Activated T-cell treated with anti-CD3 and anti-CD28 coated beads for 1 hour (primary cell): ENCODE measurements around the gene SLC26A3.

Experiments used
- DNase-seq: peaks from one replicate; pipeline ENCODE4 v3.0.0-alpha.2; 2020; ENCODE audit warnings: low read depth

SLC26A3 gene

GRCh38 chr7:107815254-107815882 is 12.3 kb upstream of the SLC26A3 start:
- DNase-seq = no peak

- DNase-seq = no peak
Measured at GRCh38 chr7:107813524-107813923, 10.5 kb upstream of the SLC26A3 start.

- no peak for DNase-seq
Measured at GRCh38 chr7:107811934-107812333, 8.9 kb upstream of the SLC26A3 start.

- DNase-seq = no peak
Measured at GRCh38 chr7:107810626-107811025, 7.6 kb upstream of the SLC26A3 start.

GRCh38 chr7:107809179-107809578 is 6.2 kb upstream of the SLC26A3 start:
- DNase-seq = no peak

- DNase-seq = no peak
Measured at GRCh38 chr7:107799647-107800264, 3.3 kb downstream of the SLC26A3 start.

GRCh38 chr7:107792364-107792763 is 10.7 kb downstream of the SLC26A3 start:
- DNase-seq = no peak

GRCh38 chr7:107789647-107790046 is 13.4 kb downstream of the SLC26A3 start:
- no peak for DNase-seq

GRCh38 chr7:107788662-107789061 is 14.4 kb downstream of the SLC26A3 start:
- DNase-seq = no peak

GRCh38 chr7:107788216-107788615 is 14.8 kb downstream of the SLC26A3 start:
- no peak for DNase-seq

- no peak for DNase-seq
Measured at GRCh38 chr7:107785926-107786325, 17.1 kb downstream of the SLC26A3 start.

- DNase-seq = no peak
Measured at GRCh38 chr7:107785170-107785569, 17.9 kb downstream of the SLC26A3 start.

- no peak for DNase-seq
Measured at GRCh38 chr7:107783648-107784047, 19.4 kb downstream of the SLC26A3 start.

GRCh38 chr7:107782374-107782773 is 20.6 kb downstream of the SLC26A3 start:
- DNase-seq = no peak

- DNase-seq = no peak
Measured at GRCh38 chr7:107779647-107780099, 23.4 kb downstream of the SLC26A3 start.

GRCh38 chr7:107778283-107778682 is 24.7 kb downstream of the SLC26A3 start:
- no peak for DNase-seq

GRCh38 chr7:107777702-107778101 is 25.3 kb downstream of the SLC26A3 start:
- no peak for DNase-seq

GRCh38 chr7:107773027-107773426 is 30.0 kb downstream of the SLC26A3 start:
- no peak for DNase-seq

GRCh38 chr7:107768263-107768662 is 34.8 kb downstream of the SLC26A3 start:
- DNase-seq = no peak

- DNase-seq = no peak
Measured at GRCh38 chr7:107767391-107767790, 35.6 kb downstream of the SLC26A3 start.

- DNase-seq = no peak
Measured at GRCh38 chr7:107758667-107759066, 44.4 kb downstream of the SLC26A3 start.

GRCh38 chr7:107754642-107755041 is 48.4 kb downstream of the SLC26A3 start:
- DNase-seq = no peak

- DNase-seq = no peak
Measured at GRCh38 chr7:107751113-107751512, 51.9 kb downstream of the SLC26A3 start.

- no peak for DNase-seq
Measured at GRCh38 chr7:107746006-107746405, 57.0 kb downstream of the SLC26A3 start.
